Epithelial cell of esophagus (primary cell): ENCODE results near the gene MBD3L2B.

ENCODE experiments used
- DNase-seq: peaks from one replicate; pipeline ENCODE4 v3.0.0; 2010; ENCODE audit warnings: low read depth
- H3K4me3 ChIP-seq: 2 replicates; pipeline ENCODE4 v1.5.1; 2011; ENCODE audit warnings: mild to moderate bottlenecking, low read length, control low read depth
- TF ChIP-seq, protein P1 (sequence below): IDR thresholded peaks from 2 replicates; pipeline ENCODE4 v1.5.1; 2011; ENCODE audit warnings: low read depth, mild to moderate bottlenecking, low read length, control low read depth, inconsistent platforms; ENCODE audit not compliant: insufficient read depth; ENCODE audit errors: missing control alignments

Gene MBD3L2B

DNA sequence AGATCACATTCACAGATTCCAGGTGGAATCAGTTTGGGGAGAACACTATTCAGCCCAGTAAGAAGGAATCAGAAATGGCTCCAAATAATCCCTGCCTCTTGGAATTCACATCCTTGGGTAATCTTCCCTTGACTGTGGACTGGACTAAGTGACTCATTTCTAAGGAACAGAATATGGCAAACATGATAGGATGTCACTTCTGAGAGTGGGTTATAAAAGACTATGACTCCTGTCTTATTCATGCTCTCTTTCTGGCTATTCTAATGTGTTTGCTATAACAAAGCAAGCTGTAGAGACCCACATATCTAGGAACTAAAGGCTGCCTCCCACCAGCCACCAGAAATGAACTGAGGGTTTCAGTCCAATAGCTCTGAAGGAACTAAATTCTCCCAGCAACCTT, 37.8 kb downstream of the MBD3L2B start:
- TF ChIP-seq, protein P1, sequence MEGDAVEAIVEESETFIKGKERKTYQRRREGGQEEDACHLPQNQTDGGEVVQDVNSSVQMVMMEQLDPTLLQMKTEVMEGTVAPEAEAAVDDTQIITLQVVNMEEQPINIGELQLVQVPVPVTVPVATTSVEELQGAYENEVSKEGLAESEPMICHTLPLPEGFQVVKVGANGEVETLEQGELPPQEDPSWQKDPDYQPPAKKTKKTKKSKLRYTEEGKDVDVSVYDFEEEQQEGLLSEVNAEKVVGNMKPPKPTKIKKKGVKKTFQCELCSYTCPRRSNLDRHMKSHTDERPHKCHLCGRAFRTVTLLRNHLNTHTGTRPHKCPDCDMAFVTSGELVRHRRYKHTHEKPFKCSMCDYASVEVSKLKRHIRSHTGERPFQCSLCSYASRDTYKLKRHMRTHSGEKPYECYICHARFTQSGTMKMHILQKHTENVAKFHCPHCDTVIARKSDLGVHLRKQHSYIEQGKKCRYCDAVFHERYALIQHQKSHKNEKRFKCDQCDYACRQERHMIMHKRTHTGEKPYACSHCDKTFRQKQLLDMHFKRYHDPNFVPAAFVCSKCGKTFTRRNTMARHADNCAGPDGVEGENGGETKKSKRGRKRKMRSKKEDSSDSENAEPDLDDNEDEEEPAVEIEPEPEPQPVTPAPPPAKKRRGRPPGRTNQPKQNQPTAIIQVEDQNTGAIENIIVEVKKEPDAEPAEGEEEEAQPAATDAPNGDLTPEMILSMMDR, result no peak
- no peak overlapping the region for H3K4me3 ChIP-seq
- DNase-seq, result no peak

DNA sequence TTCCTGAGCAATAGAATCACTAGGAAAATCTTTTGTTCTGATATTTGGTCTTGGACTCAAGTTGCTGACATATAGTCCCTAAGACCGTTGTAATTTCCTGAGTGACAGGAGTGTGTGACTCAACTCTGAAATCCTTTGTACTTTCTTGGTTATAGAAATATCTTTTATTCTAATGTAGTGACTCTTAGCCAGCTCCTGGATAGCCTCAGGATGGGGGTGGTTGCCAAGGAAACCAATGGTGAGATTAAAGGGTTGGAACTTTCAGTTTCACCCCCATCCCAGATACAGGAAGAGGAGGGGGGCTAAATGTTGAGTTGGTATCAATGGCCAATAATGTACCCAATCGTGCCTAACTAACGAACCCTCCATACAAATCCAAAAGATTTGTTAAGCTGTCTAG, 41.8 kb downstream of the MBD3L2B start:
- DNase-seq, result no peak
- TF ChIP-seq, protein P1, result no peak

DNA sequence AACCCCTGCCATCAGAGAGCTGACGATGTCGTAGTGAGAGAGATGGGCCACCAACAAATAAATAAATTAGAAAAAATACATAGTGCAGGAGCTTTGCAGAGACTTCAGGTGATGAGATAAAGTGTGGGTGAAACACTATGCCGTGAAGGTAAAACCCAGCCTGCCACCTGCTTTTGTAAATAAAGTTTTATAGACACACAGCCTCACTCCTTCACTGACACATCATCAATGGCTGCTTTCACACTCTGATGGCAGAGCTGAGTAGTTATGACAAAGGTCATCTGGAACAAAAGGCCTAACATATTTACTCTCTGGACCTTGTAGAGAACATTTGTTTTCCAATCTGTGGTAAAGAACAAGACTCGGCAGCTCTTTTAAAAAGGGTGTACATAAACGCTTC, 45.0 kb downstream of the MBD3L2B start:
- no peak for DNase-seq
- TF ChIP-seq, protein P1, result no peak
- H3K4me3 ChIP-seq, result no peak overlapping the region

More for the DNA sequence above, 41.8 kb downstream of the MBD3L2B start:
- no peak overlapping the region for H3K4me3 ChIP-seq

DNA sequence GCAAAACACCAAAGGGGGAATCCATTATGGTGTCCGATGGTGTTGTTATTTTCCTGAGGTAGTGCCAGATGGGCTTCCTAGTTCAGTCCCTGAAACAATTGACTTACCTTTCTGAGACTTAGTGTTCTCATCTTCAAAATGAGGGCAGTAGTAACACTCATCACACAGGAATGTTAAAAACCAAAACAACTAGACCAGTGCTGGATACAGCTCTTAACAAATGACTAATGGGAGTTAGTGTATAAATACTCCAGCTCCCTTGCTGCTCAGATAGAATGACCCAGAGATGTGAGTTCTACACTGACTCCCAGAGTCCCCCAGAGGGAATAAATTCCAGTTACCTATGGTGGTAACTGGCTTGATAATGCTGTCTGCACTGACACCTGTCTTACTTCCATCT, 49.9 kb downstream of the MBD3L2B start:
- no peak overlapping the region for H3K4me3 ChIP-seq
- DNase-seq, result no peak
- TF ChIP-seq, protein P1, result no peak

DNA sequence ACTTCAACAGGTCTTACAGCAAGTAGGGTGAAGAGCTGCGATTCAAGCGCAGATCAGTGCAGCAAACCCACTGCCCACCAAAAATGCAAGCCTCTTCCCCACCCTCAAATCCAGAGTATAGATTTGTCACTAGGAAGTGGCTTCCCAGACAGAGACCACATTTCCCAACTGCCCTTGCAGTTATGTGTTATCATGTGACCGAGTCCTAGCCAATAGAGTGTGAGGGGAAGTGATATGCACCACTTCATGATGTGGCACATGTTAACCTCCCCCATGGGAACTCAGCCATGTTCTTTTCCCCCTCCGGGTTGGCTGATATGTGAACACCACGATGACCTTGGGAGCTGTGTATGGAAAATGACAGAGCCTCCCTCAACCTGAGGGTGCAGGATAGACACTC, 50.8 kb downstream of the MBD3L2B start:
- TF ChIP-seq, protein P1, result no peak
- no peak for DNase-seq
- H3K4me3 ChIP-seq, result no peak overlapping the region

DNA sequence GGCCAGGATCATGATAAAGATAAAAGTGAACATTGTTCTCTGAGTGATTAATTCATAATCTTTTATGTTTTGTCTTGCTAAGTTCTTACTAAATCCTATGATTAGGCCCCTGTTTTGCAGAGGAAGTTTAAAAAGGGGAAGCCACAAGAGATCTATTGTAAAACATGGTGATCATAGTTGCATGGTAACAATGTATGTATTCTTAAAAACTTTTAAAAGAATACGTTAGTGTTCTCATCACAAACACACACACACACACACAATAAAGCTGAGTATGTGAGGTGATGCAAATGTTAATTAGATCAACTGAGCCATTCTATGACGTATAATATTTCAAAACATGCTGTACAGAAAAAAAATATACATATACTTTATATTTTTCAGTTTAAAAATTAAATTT, 51.2 kb downstream of the MBD3L2B start:
- DNase-seq, result no peak
- H3K4me3 ChIP-seq, result no peak overlapping the region
- TF ChIP-seq, protein P1, result no peak

DNA sequence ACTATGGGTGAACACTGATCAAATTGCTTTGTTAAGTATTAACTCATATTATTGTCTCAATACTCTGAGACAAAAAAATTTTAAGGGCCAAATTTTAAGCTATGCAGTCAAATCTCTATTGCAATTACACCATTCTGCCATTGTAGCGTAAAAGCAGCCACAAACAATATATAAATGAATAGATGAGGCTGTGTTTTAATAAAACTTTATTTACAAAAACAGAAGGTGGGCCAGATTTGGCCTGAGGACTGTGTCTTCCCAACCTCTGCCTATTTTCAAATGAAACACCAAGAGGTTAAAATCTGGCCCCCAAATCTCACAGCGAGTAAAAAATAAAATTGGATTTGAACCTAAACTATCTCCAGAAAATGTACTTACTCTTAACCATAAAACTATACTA, 51.7 kb downstream of the MBD3L2B start:
- TF ChIP-seq, protein P1, result no peak
- no peak for DNase-seq
- no peak overlapping the region for H3K4me3 ChIP-seq
